ENCODE data around the gene ASB2.

ASB2 gene

GRCh38 chr14:93970585-93970964 is 5.8 kb downstream of the ASB2 start:
- DNase-seq (ENCODE audit: low read depth, low spot score) = no peak
- H3K4me3 ChIP-seq (ENCODE audit: low read depth, low read length) = no peak overlapping the region
- ChIA-PET CTCF (interaction anchor here (0.8 to 13.2 kb wide), 7 partner anchors 9 to 315 kb away, joined by 3 to 135 read pairs (median 6); no protein-coding TSS in a partner anchor), POLR2A (no interaction called here)
- peak; percentile 24 for TF ChIP-seq CTCF (IDR thresholded peaks at IDR 0.05; ENCODE audit: insufficient read depth, low read length, missing control alignments)

GRCh38 chr14:93969082-93969828 is 7.1 kb downstream of the ASB2 start:
- no peak for TF ChIP-seq CTCF (IDR thresholded peaks at IDR 0.05; ENCODE audit: insufficient read depth, low read length, missing control alignments)
- H3K4me3 ChIP-seq (ENCODE audit: low read depth, low read length) = no peak overlapping the region
- POLR2A ChIA-PET = no interaction called here
- no peak for DNase-seq (ENCODE audit: low read depth, low spot score)
- CTCF ChIA-PET = interaction anchor here (0.8 to 13.2 kb wide), 2 partner anchors 13 to 31 kb away, joined by 3 to 135 read pairs; no protein-coding TSS in a partner anchor

- CTCF ChIA-PET = interaction anchor here (1.5 to 13.2 kb wide), 3 partner anchors 14 to 29 kb away, joined by 3 to 135 read pairs (median 9); no protein-coding TSS in a partner anchor
- POLR2A ChIA-PET = no interaction called here
- no peak overlapping the region for H3K4me3 ChIP-seq (ENCODE audit: low read depth, low read length)
- no peak for TF ChIP-seq CTCF (IDR thresholded peaks at IDR 0.05; ENCODE audit: insufficient read depth, low read length, missing control alignments)
- no peak for DNase-seq (ENCODE audit: low read depth, low spot score)
Observed at GRCh38 chr14:93967637-93968250, 8.6 kb downstream of the ASB2 start.

GRCh38 chr14:93965946-93966474 is 10.4 kb downstream of the ASB2 start:
- CTCF ChIA-PET = interaction anchor here (0.6 to 13.2 kb wide), 5 partner anchors 9 to 28 kb away, joined by 4 to 135 read pairs (median 5); no protein-coding TSS in a partner anchor
- no peak overlapping the region for H3K4me3 ChIP-seq (ENCODE audit: low read depth, low read length)
- DNase-seq (ENCODE audit: low read depth, low spot score) = no peak
- no peak for TF ChIP-seq CTCF (IDR thresholded peaks at IDR 0.05; ENCODE audit: insufficient read depth, low read length, missing control alignments)
- POLR2A ChIA-PET = interaction anchor here (1.0 to 1.6 kb wide), 2 partner anchors 10 to 19 kb away, joined by 4 to 15 read pairs; partner anchors contain the start of gene ASB2

GRCh38 chr14:93965287-93965821 is 11.0 kb downstream of the ASB2 start:
- no peak overlapping the region for H3K4me3 ChIP-seq (ENCODE audit: low read depth, low read length)
- peak; percentile 95 for DNase-seq (ENCODE audit: low read depth, low spot score)
- TF ChIP-seq CTCF (IDR thresholded peaks at IDR 0.05; ENCODE audit: insufficient read depth, low read length, missing control alignments) = no peak
- ChIA-PET POLR2A (interaction anchor here (0.6 to 1.6 kb wide), 3 partner anchors 11 to 97 kb away, joined by 3 to 15 read pairs (median 4); partner anchors contain the start of gene ASB2), CTCF (interaction anchor here (0.6 to 13.2 kb wide), 5 partner anchors 9 to 27 kb away, joined by 4 to 135 read pairs (median 5); no protein-coding TSS in a partner anchor)

All from AG04449 (cell line).